OCI-LY1 (cell line): ENCODE results near the gene MPZL1.

Experiments used
- CTCF ChIP-seq: fragments of 200-600 bp; sonication (generic), shearing (Covaris generic); IDR thresholded peaks from 2 replicates; pipeline ENCODE4 v1.5.1; 2017; ENCODE audit warnings: mild to moderate bottlenecking, antibody characterized with exemption, low read length, moderate library complexity, mixed read lengths
- EZH2 ChIP-seq: fragments of 200-600 bp; sonication (generic), shearing (Covaris generic); IDR thresholded peaks from 2 replicates; pipeline ENCODE4 v1.8.0; 2017; ENCODE audit warnings: borderline replicate concordance, mixed run types, mild to moderate bottlenecking, antibody characterized with exemption, low read length, moderate library complexity, mixed read lengths

DNA sequence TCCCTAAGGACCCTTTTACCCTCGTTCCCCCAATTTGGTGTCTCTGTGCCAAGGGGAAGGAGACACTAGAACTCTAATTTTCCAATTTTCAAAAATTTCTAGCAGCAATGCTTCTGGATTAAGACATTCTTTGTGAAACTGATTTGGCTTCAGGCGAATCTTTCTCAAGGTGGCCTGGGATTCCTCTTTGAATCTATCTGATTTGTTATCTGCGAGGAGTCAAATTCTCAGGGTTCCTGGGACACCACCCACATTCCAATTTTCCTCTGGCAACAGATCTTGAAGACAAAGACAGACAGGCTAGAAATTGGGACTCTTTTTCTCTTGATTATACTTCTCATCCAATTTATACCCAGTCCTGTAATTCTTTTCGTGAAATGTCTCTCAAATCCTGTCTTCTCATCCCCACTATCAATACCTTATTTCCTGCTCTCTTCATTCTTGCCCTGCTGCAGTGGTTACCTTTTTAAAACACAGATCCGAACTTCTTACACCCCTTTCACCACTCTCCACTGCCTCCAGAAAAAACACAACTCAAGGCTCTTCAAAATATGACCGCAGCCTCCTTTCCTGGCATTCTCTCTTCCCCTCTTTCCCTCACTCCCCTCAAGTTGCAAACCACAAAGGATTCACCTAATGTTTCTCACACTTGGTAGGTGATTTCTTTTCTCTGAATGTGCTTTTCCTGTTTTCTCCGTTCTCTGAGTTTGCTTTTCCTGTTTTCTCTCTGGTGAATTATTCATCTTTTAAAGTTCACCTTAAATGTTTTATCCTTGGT lies 2.7 kb upstream of the MPZL1 start:
- TF ChIP-seq CTCF (no peak), EZH2 (no peak)
